ENCODE measurements around the gene VPS39.

DNA sequence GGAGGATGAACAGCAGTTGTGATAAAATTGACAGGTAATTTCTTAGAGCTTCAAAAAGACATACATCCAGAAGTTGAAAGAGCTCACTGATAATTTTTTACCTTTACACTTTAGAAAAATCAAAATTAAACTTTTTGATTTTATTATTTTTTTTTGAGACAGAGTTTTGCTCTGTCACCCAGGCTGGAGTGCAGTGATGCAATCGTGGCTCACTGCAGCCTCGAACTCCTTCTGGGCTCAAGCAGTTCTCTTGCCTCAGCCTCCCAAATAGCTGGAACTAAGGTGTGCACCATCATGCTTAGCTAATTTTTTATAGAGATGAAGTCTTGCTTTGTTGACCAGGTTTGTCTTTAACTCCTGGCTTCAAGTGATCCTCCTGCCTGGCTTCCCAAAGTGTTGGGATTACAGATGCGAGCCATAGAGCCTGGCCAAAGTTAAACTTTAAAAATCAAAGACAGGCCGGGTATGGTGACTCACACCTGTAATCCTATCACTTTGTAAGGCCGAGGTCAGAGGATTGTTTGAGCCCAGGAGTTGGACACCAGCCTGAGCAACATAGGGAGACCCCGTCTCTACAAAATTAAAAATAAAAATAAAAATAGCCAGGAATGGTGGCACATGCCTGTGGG, 73.4 kb downstream of the VPS39 start:
- TF ChIP-seq EZH2 (IDR thresholded peaks at IDR 0.05; ENCODE audit: borderline replicate concordance, low read length): no peak
- TF ChIP-seq, protein P1, sequence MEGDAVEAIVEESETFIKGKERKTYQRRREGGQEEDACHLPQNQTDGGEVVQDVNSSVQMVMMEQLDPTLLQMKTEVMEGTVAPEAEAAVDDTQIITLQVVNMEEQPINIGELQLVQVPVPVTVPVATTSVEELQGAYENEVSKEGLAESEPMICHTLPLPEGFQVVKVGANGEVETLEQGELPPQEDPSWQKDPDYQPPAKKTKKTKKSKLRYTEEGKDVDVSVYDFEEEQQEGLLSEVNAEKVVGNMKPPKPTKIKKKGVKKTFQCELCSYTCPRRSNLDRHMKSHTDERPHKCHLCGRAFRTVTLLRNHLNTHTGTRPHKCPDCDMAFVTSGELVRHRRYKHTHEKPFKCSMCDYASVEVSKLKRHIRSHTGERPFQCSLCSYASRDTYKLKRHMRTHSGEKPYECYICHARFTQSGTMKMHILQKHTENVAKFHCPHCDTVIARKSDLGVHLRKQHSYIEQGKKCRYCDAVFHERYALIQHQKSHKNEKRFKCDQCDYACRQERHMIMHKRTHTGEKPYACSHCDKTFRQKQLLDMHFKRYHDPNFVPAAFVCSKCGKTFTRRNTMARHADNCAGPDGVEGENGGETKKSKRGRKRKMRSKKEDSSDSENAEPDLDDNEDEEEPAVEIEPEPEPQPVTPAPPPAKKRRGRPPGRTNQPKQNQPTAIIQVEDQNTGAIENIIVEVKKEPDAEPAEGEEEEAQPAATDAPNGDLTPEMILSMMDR (conservative IDR thresholded peaks at IDR 0.05 in 1 of 2, IDR thresholded peaks at IDR 0.05 in 1 of 2; ENCODE audit: extremely low read depth in 1 of 2, insufficient read depth in 1 of 2, low read depth in 1 of 2, low read length in 2 of 2): no peak
